Muscle of leg (tissue), 16 donors: ENCODE data around the gene LMOD3. TPM values are rescaled to one million over a fixed set of nuclear protein-coding genes. Genes with fewer than 3 reads are reported as not detected.

Experiments used
- DNase-seq: peaks from one replicate; pipeline ENCODE4 v3.0.0; 2013
- H3K27ac ChIP-seq: one replicate; pipeline ENCODE4 v1.5.1; 2013; ENCODE audit warnings: mild to moderate bottlenecking, low read length, control low read depth
- H3K27me3 ChIP-seq: one replicate; pipeline ENCODE4 v1.6.1; 2013; ENCODE audit warnings: low read length; ENCODE audit not compliant: control insufficient read depth, insufficient read depth
- H3K36me3 ChIP-seq: one replicate; pipeline ENCODE4 v1.6.1; 2013; ENCODE audit warnings: low read length; ENCODE audit not compliant: control insufficient read depth, insufficient read depth
- H3K4me1 ChIP-seq: one replicate; pipeline ENCODE4 v1.6.1; 2013; ENCODE audit warnings: low read length; ENCODE audit not compliant: control insufficient read depth, insufficient read depth
- H3K4me3 ChIP-seq: one replicate; pipeline ENCODE4 v1.5.1; 2013; ENCODE audit warnings: low read length, control low read depth
- H3K9me3 ChIP-seq: replicated peaks from 2 replicates; pipeline ENCODE4 v1.6.1; 2013; ENCODE audit warnings: low read depth, low read length; ENCODE audit not compliant: control insufficient read depth
- WGBS: methylation state at CpG from one replicate; pipeline ENCODE4 v1.1.5; 2013; ENCODE audit warnings: missing lambda C conversion rate; ENCODE audit not compliant: insufficient coverage; 5-methylcytosine and 5-hydroxymethylcytosine counted together
- long read RNA-seq, 11 donors: transcript quantifications; one replicate each; lab custom pipeline, GENCODE V29; 2026
- polyA plus RNA-seq, 8 donors: library from polyadenylated mRNA; unstranded; fragments of 120-200 nt; gene quantifications; one replicate each; pipeline versions ENCODE4 v1.2.1 to v1.2.3, GENCODE V29; 2013; ENCODE audit warnings: inconsistent platforms in 1 of 8, low replicate concordance in 1 of 8; ENCODE audit not compliant: insufficient read length in 8 of 8, insufficient read depth in 1 of 8
- total RNA-seq: library from RNA; stranded (reverse); fragments of 120-200 nt; gene quantifications from one replicate; pipeline ENCODE4 v1.2.4, GENCODE V29; 2013

Gene LMOD3
- total RNA-seq: 90.3 TPM
- 100 to 1,000 TPM; 103 to 160 (median 129) TPM for polyA plus RNA-seq
- long read RNA-seq, donor 1, full-length matches to known transcripts: 12 of 48 reads
- long read RNA-seq, donor 1, partial matches to known transcripts: 36 of 48 reads
- long read RNA-seq, donor 1, other reads (novel, unspliced or antisense): 0 of 48 reads
- long read RNA-seq, donor 2, full-length matches to known transcripts: 4 of 10 reads
- long read RNA-seq, donor 2, partial matches to known transcripts: 6 of 10 reads
- long read RNA-seq, donor 2, other reads (novel, unspliced or antisense): 0 of 10 reads
- long read RNA-seq, donor 3, full-length matches to known transcripts: 34 of 98 reads
- long read RNA-seq, donor 3, partial matches to known transcripts: 64 of 98 reads
- long read RNA-seq, donor 3, other reads (novel, unspliced or antisense): 0 of 98 reads
- long read RNA-seq, donor 4, full-length matches to known transcripts: 5 of 53 reads
- long read RNA-seq, donor 4, partial matches to known transcripts: 48 of 53 reads
- long read RNA-seq, donor 4, other reads (novel, unspliced or antisense): 0 of 53 reads
- long read RNA-seq, donor 5, full-length matches to known transcripts: 30 of 210 reads
- long read RNA-seq, donor 5, partial matches to known transcripts: 180 of 210 reads
- long read RNA-seq, donor 5, other reads (novel, unspliced or antisense): 0 of 210 reads
- long read RNA-seq, donor 6, full-length matches to known transcripts: 43 of 179 reads
- long read RNA-seq, donor 6, partial matches to known transcripts: 136 of 179 reads
- long read RNA-seq, donor 6, other reads (novel, unspliced or antisense): 0 of 179 reads
- long read RNA-seq, donor 7, full-length matches to known transcripts: 9 of 137 reads
- long read RNA-seq, donor 7, partial matches to known transcripts: 128 of 137 reads
- long read RNA-seq, donor 7, other reads (novel, unspliced or antisense): 0 of 137 reads
- long read RNA-seq, donor 8, full-length matches to known transcripts: 7 of 85 reads
- long read RNA-seq, donor 8, partial matches to known transcripts: 78 of 85 reads
- long read RNA-seq, donor 8, other reads (novel, unspliced or antisense): 0 of 85 reads
- long read RNA-seq, donor 9, full-length matches to known transcripts: 13 of 136 reads
- long read RNA-seq, donor 9, partial matches to known transcripts: 123 of 136 reads
- long read RNA-seq, donor 9, other reads (novel, unspliced or antisense): 0 of 136 reads
- long read RNA-seq, donor 10, full-length matches to known transcripts: 17 of 164 reads
- long read RNA-seq, donor 10, partial matches to known transcripts: 147 of 164 reads
- long read RNA-seq, donor 10, other reads (novel, unspliced or antisense): 0 of 164 reads
- long read RNA-seq, donor 11, full-length matches to known transcripts: 13 of 114 reads
- long read RNA-seq, donor 11, partial matches to known transcripts: 101 of 114 reads
- long read RNA-seq, donor 11, other reads (novel, unspliced or antisense): 0 of 114 reads

GRCh38 chr3:69122403-69122802 lies at the start of gene LMOD3:
TSS of gene LMOD3 (minus strand) at chr3:69122595. CDS start at chr3:69122386, 209 bp downstream.
- Histone ChIP-seq H3K4me3 (peak within 1 kb of the TSS; percentile 46), H3K9me3 (no peaks in the 10 kb centered on the region), H3K4me1 (peaks cover 19% of the 10 kb centered on the region), H3K36me3 (peaks cover 7% of the 10 kb centered on the region), H3K27ac (peak within 1 kb of the TSS; percentile 81), H3K27me3 (no peaks in the 10 kb centered on the region)
- 33% methylated on average over 2 of the region's 3 CpGs for WGBS
- peak; percentile 92 for DNase-seq

- H3K27ac ChIP-seq: no peak overlapping the region
- H3K36me3 ChIP-seq: peaks cover 2% of the 10 kb centered on the region
- DNase-seq: no peak
- H3K9me3 ChIP-seq: no peaks in the 10 kb centered on the region
- H3K4me3 ChIP-seq: no peak overlapping the region
- H3K27me3 ChIP-seq: no peaks in the 10 kb centered on the region
- H3K4me1 ChIP-seq: no peaks in the 10 kb centered on the region
- no CpG with 5 or more reads among the region's 1 CpG for whole genome bisulfite sequencing
Measured at GRCh38 chr3:69172058-69172457, 49.7 kb upstream of the LMOD3 start.

- H3K4me1 ChIP-seq: no peaks in the 10 kb centered on the region
- H3K27ac ChIP-seq: no peak overlapping the region
- WGBS: no CpG with 5 or more reads among the region's 1 CpG
- no peaks in the 10 kb centered on the region for H3K27me3 ChIP-seq
- H3K9me3 ChIP-seq: no peaks in the 10 kb centered on the region
- H3K36me3 ChIP-seq: peaks cover 2% of the 10 kb centered on the region
- DNase-seq: no peak
- H3K4me3 ChIP-seq: no peak overlapping the region
Measured at GRCh38 chr3:69166446-69166845, 44.1 kb upstream of the LMOD3 start.

DNA sequence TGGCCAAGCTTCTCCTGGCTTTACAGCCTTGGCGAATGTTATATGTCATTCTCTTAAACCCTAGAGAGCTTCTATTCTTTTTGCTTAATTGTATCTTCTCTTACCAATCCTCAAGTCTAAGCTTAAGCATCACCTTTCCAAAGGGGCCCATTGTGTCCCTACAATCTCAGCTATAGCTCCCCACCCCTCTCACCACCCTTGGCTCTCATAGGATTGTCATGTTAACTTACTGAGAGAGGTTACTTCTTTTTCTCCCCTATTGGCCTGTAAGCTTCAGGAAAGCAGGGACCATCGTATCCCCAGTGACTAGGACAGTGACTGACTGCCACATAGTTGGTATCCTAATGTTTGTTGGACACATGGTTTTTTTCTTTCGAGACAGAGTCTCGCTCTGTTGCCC lies 43.3 kb upstream of the LMOD3 start:
- no peaks in the 10 kb centered on the region for H3K9me3 ChIP-seq
- no peak overlapping the region for H3K4me3 ChIP-seq
- no peak for DNase-seq
- no peaks in the 10 kb centered on the region for H3K4me1 ChIP-seq
- H3K36me3 ChIP-seq: peaks cover 2% of the 10 kb centered on the region
- no peak overlapping the region for H3K27ac ChIP-seq
- WGBS: 89% methylated on average over 3 of the region's 4 CpGs
- no peaks in the 10 kb centered on the region for H3K27me3 ChIP-seq

DNA sequence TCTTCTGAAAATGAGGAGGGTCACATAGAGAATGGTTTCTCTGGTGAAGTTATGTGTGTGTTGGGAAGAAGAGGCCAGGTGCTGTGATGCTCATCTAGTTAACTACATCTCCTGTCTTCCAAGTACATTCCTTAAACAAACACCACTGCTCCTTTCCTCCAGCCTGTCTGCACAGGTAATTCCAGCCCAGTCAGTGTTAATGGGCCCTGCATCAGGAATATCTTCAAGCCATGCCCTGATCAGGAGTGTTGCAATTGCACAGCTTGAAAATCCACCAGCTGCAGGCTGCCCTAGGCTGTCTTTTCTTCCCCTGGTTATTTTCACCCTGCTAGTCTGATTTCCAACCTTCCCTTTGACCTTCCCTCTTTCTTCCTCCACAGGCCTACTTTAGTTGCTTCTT lies 41.9 kb upstream of the LMOD3 start:
- no peak overlapping the region for H3K4me3 ChIP-seq
- H3K36me3 ChIP-seq: peaks cover 2% of the 10 kb centered on the region
- H3K9me3 ChIP-seq: no peaks in the 10 kb centered on the region
- H3K4me1 ChIP-seq: no peaks in the 10 kb centered on the region
- no peaks in the 10 kb centered on the region for H3K27me3 ChIP-seq
- H3K27ac ChIP-seq: no peak overlapping the region
- DNase-seq: no peak

- H3K4me3 ChIP-seq: no peak overlapping the region
- no peaks in the 10 kb centered on the region for H3K4me1 ChIP-seq
- H3K36me3 ChIP-seq: no peaks in the 10 kb centered on the region
- H3K27ac ChIP-seq: no peak overlapping the region
- no peak for DNase-seq
- H3K9me3 ChIP-seq: no peaks in the 10 kb centered on the region
- no peaks in the 10 kb centered on the region for H3K27me3 ChIP-seq
- WGBS: 100% methylated on average over 2 of the region's 2 CpGs
Measured at GRCh38 chr3:69162308-69162980, 40.0 kb upstream of the LMOD3 start.

DNA sequence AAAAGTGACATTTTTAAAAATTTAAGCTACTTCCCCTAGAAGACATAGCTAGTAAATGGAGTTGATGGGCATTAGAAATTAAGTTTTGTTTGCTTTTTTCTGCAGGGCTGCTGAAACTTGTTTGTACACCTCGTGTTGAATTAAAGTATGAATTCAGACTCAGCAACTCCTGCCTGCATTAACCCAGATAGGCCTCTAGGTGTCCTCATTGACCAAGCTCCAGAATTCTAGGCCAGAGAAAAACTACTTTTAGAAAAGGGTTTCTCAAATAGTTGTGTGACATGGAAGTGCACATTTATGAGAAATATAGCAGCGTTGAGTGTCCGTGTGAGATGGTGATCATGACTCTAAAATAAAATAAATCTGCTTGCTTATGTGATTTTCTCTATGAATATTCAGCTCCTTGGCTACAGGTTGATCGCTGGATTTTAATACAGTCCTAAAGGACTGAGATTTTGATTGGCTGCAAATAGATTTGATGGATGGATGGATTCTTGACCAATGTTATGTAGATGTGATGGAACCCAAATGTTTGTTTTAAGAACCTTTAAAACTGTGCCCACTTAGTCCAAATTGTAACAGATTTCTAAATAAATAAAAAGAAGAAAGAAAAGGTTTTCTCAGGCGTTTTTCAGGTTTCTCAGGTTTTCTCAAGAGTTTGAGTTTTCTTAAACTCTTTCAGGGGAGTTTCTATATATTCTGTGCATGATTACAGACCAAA lies 39.4 kb upstream of the LMOD3 start:
- no peaks in the 10 kb centered on the region for H3K27me3 ChIP-seq
- no peak overlapping the region for H3K4me3 ChIP-seq
- H3K27ac ChIP-seq: no peak overlapping the region
- H3K36me3 ChIP-seq: no peaks in the 10 kb centered on the region
- peak; percentile 67 for DNase-seq
- H3K4me1 ChIP-seq: no peaks in the 10 kb centered on the region
- no peaks in the 10 kb centered on the region for H3K9me3 ChIP-seq
- WGBS: no CpG with 5 or more reads among the region's 5 CpGs

DNA sequence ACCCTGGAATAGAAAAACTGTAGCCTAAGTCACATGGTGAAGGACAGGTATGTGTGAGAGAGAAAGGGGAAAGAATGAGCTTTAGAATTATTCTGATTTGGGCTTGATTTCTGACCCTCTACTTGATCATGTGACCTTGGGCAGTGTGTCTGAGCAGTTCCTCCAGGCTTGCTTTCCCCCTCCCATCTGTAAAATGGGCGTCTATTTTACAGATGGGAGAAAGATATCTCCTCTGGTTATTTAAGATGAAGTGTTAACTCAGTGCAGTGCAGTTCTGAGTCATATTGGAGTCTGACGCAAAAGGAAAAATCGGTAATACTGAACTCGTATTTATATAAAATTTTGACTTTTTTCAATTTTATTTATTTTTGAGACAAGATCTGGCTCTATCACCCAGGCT lies 38.1 kb upstream of the LMOD3 start:
- H3K27ac ChIP-seq: no peak overlapping the region
- 100% methylated on average over 1 of the region's 4 CpGs for WGBS
- H3K27me3 ChIP-seq: no peaks in the 10 kb centered on the region
- H3K36me3 ChIP-seq: no peaks in the 10 kb centered on the region
- no peaks in the 10 kb centered on the region for H3K4me1 ChIP-seq
- no peaks in the 10 kb centered on the region for H3K9me3 ChIP-seq
- no peak overlapping the region for H3K4me3 ChIP-seq
- DNase-seq: no peak

DNA sequence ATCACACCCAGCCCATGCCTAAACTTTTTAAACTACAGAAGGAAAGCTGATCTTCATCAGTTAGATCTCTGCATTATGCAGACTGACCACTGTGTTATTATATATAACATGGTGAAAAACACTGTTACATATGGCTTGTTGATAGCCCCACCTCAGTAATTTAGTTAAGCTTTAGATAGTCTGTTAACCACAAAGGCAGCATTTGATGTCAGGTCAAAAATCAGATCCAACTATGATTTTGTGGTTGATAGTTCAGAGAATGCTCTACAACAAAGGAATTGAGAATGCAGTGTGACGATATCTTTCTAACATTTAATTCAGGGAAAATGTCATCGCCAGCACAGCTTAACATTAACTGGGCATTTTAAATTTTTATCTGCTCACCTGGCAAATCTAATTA lies 37.7 kb upstream of the LMOD3 start:
- no CpG with 5 or more reads among the region's 2 CpGs for WGBS
- H3K27me3 ChIP-seq: no peaks in the 10 kb centered on the region
- no peak overlapping the region for H3K4me3 ChIP-seq
- H3K27ac ChIP-seq: no peak overlapping the region
- DNase-seq: no peak
- no peaks in the 10 kb centered on the region for H3K4me1 ChIP-seq
- no peaks in the 10 kb centered on the region for H3K9me3 ChIP-seq
- H3K36me3 ChIP-seq: no peaks in the 10 kb centered on the region
